HG03097 (cell line): ENCODE data around the gene TMEM91.

Source experiments
- ATAC-seq: cut with Tn5 transposase; IDR thresholded peaks from one replicate; pipeline ENCODE4 v1.9.1; 2021; ENCODE audit not compliant: unreplicated experiment, low FRiP score

Gene TMEM91

GRCh38 chr19:41409288-41409687, 33.0 kb downstream of the TMEM91 start:
- ATAC-seq: no peak

GRCh38 chr19:41410336-41411054, 34.2 kb downstream of the TMEM91 start:
- no peak for ATAC-seq

GRCh38 chr19:41411100-41411967, 35.0 kb downstream of the TMEM91 start:
- no peak for ATAC-seq

- no peak for ATAC-seq
Observed at GRCh38 chr19:41411968-41412265, 35.6 kb downstream of the TMEM91 start.

GRCh38 chr19:41412953-41413352, 36.6 kb downstream of the TMEM91 start:
- no peak for ATAC-seq

- no peak for ATAC-seq
Observed at GRCh38 chr19:41413947-41414346, 37.6 kb downstream of the TMEM91 start.

- ATAC-seq: no peak
Observed at GRCh38 chr19:41414461-41414860, 38.1 kb downstream of the TMEM91 start.

GRCh38 chr19:41415154-41415571, 38.8 kb downstream of the TMEM91 start:
- ATAC-seq: no peak

- no peak for ATAC-seq
Observed at GRCh38 chr19:41416194-41416674, 39.9 kb downstream of the TMEM91 start.

- no peak for ATAC-seq
Observed at GRCh38 chr19:41420101-41420880, 44.0 kb downstream of the TMEM91 start.

GRCh38 chr19:41421314-41421713, 45.0 kb downstream of the TMEM91 start:
- no peak for ATAC-seq

GRCh38 chr19:41421973-41422372, 45.6 kb downstream of the TMEM91 start:
- no peak for ATAC-seq

GRCh38 chr19:41422456-41422855, 46.1 kb downstream of the TMEM91 start:
- no peak for ATAC-seq

GRCh38 chr19:41422955-41423354, 46.6 kb downstream of the TMEM91 start:
- ATAC-seq: no peak

- no peak for ATAC-seq
Observed at GRCh38 chr19:41424335-41425173, 48.2 kb downstream of the TMEM91 start.

GRCh38 chr19:41425174-41426115, 49.1 kb downstream of the TMEM91 start:
- ATAC-seq: no peak

- no peak for ATAC-seq
Observed at GRCh38 chr19:41426116-41426841, 49.9 kb downstream of the TMEM91 start.

- no peak for ATAC-seq
Observed at GRCh38 chr19:41426952-41427646, 50.8 kb downstream of the TMEM91 start, which contains the start of gene B3GNT8. Gene B3GNT8 (minus strand): TSS chr19:41427374. CDS start chr19:41426778, 596 bp downstream.
